Endothelial cell of hepatic sinusoid (primary cell): Measurements from ENCODE around the gene SCP2D1.
"Not testable (repeated sequence)": the region's sequence is repeated elsewhere in the genome, so short reads cannot be mapped to it uniquely, and the experiment has no call there.

Experiments
- in situ Hi-C: cut with HindIII; loops from 2 replicates; pipeline ENCODE4 v1.10.0; 2017; ENCODE audit warnings: low sequenced_read_pairs

SCP2D1 gene

GRCh38 chr20:18813483-18813882 lies at the start of gene SCP2D1:
TSS of gene SCP2D1 (plus strand) at chr20:18813783. CDS start at chr20:18813816, 33 bp downstream.
- in situ Hi-C loops: no loop called here

- in situ Hi-C loops: no loop called here
Observed at GRCh38 chr20:18767676-18768075, 45.9 kb upstream of the SCP2D1 start.

GRCh38 chr20:18773566-18773965 lies 40.0 kb upstream of the SCP2D1 start:
- in situ Hi-C loops: no loop called here

- in situ Hi-C loops: no loop called here
Observed at GRCh38 chr20:18774207-18774606, 39.4 kb upstream of the SCP2D1 start.

- in situ Hi-C loops: no loop called here
Observed at GRCh38 chr20:18775633-18776032, 38.0 kb upstream of the SCP2D1 start.

- in situ Hi-C loops: no loop called here
Observed at GRCh38 chr20:18778690-18779392, 34.7 kb upstream of the SCP2D1 start.

GRCh38 chr20:18780385-18781130 lies 33.0 kb upstream of the SCP2D1 start:
- in situ Hi-C loops: no loop called here

GRCh38 chr20:18781509-18781908 lies 32.1 kb upstream of the SCP2D1 start:
- in situ Hi-C loops: no loop called here

- in situ Hi-C loops: no loop called here
Observed at GRCh38 chr20:18783385-18783959, 30.1 kb upstream of the SCP2D1 start.

- in situ Hi-C loops: not testable (repeated sequence)
Observed at GRCh38 chr20:18787046-18787445, 26.5 kb upstream of the SCP2D1 start.

- in situ Hi-C loops: no loop called here
Observed at GRCh38 chr20:18788021-18788420, 25.6 kb upstream of the SCP2D1 start.

- in situ Hi-C loops: no loop called here
Observed at GRCh38 chr20:18790787-18791186, 22.8 kb upstream of the SCP2D1 start.

- in situ Hi-C loops: no loop called here
Observed at GRCh38 chr20:18793625-18794427, 19.8 kb upstream of the SCP2D1 start.

- in situ Hi-C loops: no loop called here
Observed at GRCh38 chr20:18794428-18794787, 19.2 kb upstream of the SCP2D1 start.

GRCh38 chr20:18795366-18795765 lies 18.2 kb upstream of the SCP2D1 start:
- in situ Hi-C loops: no loop called here

- in situ Hi-C loops: no loop called here
Observed at GRCh38 chr20:18796282-18796833, 17.2 kb upstream of the SCP2D1 start.

GRCh38 chr20:18801516-18801915 lies 12.1 kb upstream of the SCP2D1 start:
- in situ Hi-C loops: no loop called here

- in situ Hi-C loops: no loop called here
Observed at GRCh38 chr20:18802012-18802634, 11.5 kb upstream of the SCP2D1 start.

- in situ Hi-C loops: no loop called here
Observed at GRCh38 chr20:18805881-18806280, 7.7 kb upstream of the SCP2D1 start.

- in situ Hi-C loops: no loop called here
Observed at GRCh38 chr20:18808712-18809111, 4.9 kb upstream of the SCP2D1 start.

- in situ Hi-C loops: no loop called here
Observed at GRCh38 chr20:18811186-18811585, 2.4 kb upstream of the SCP2D1 start.
